ENCODE data around the gene PHLDB1. TPM values are rescaled to one million over a fixed set of nuclear protein-coding genes. Genes with fewer than 3 reads are reported as not detected.
A peak's percentile ranks its signal among the peaks of the same experiment; 100 is the strongest.

PHLDB1 gene
- total and polyA plus RNA-seq, 3 donors from 2014 or later: 51.1 to 102 (median 95.9) TPM

DNA sequence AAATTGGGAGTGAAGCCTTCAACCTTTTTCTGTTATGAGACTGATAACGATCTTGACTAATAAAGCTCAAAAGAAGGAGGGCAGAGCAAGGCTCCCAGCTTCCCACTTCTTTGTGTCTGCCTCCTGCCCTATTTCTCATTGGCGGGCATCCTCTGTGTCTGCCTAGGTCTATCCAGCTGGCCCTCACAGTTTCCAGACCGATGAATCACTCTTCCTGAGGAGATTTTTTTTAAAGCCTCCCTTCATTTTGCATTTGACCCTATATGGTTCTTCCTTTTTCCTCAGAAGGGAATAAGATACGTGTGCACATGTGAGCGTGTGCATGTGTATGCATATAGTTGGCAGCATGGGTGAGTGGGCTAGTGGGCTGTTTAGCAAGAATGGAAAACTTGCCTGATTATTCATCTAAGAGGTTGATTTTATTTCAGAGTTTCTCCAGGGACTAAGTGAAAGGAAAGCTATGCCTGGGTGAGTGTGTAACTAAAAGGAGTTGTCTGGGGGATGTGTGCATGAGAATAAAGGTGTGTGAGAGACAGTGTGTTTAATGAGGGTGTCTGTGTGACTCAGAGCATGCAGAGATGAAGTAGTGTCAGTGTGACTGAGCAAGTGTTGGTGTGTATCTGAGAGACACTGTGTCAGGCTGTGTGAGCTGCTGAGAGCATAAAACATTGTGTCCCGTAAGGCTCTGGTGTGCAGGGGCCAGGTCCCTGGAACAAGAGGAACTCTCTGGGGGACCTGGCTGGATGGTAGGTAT is 12.2 kb downstream of the PHLDB1 start:
- Histone ChIP-seq H3K27ac (peak overlapping the region; percentile 15 to 69), H3K4me1 (peaks cover 52% of the 10 kb centered on the region), H3K27me3 (no peaks in the 10 kb centered on the region), H3K9me3 (no peaks in the 10 kb centered on the region), H3K4me3 (no peak overlapping the region), H3K36me3 (ENCODE audit: low read depth, missing control alignments) (no peaks in the 10 kb centered on the region)
- intact Hi-C loops (cut with DNase I; ENCODE audit: low total_unique reads): no loop called here
- WGBS, 2 donors: 50 to 51% methylated on average over 6 of the region's 6 CpGs
- DNase-seq: no peak
- TF ChIP-seq, protein P1, sequence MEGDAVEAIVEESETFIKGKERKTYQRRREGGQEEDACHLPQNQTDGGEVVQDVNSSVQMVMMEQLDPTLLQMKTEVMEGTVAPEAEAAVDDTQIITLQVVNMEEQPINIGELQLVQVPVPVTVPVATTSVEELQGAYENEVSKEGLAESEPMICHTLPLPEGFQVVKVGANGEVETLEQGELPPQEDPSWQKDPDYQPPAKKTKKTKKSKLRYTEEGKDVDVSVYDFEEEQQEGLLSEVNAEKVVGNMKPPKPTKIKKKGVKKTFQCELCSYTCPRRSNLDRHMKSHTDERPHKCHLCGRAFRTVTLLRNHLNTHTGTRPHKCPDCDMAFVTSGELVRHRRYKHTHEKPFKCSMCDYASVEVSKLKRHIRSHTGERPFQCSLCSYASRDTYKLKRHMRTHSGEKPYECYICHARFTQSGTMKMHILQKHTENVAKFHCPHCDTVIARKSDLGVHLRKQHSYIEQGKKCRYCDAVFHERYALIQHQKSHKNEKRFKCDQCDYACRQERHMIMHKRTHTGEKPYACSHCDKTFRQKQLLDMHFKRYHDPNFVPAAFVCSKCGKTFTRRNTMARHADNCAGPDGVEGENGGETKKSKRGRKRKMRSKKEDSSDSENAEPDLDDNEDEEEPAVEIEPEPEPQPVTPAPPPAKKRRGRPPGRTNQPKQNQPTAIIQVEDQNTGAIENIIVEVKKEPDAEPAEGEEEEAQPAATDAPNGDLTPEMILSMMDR (IDR thresholded peaks at IDR 0.05): no peak
- no peak for TF ChIP-seq POLR2A (IDR thresholded peaks at IDR 0.05)

- intact Hi-C loops (cut with DNase I; ENCODE audit: low total_unique reads): no loop called here
- WGBS, 2 donors: 46 to 63% methylated on average over 7 of the region's 7 CpGs
- DNase-seq: no peak
- peak overlapping the region; percentile 31 to 64 for H3K4me3 ChIP-seq
- H3K4me1 ChIP-seq: peaks cover 52% of the 10 kb centered on the region
- H3K9me3 ChIP-seq: no peaks in the 10 kb centered on the region
- peak overlapping the region; percentile 23 to 75 for H3K27ac ChIP-seq
- no peaks in the 10 kb centered on the region for H3K27me3 ChIP-seq
- TF ChIP-seq, protein P1 (IDR thresholded peaks at IDR 0.05): no peak
- no peak for TF ChIP-seq POLR2A (IDR thresholded peaks at IDR 0.05)
- H3K36me3 ChIP-seq (ENCODE audit: low read depth, missing control alignments): no peaks in the 10 kb centered on the region
These were observed 13.2 kb downstream of the PHLDB1 start for GRCh38 chr11:118620529-118621070.

DNA sequence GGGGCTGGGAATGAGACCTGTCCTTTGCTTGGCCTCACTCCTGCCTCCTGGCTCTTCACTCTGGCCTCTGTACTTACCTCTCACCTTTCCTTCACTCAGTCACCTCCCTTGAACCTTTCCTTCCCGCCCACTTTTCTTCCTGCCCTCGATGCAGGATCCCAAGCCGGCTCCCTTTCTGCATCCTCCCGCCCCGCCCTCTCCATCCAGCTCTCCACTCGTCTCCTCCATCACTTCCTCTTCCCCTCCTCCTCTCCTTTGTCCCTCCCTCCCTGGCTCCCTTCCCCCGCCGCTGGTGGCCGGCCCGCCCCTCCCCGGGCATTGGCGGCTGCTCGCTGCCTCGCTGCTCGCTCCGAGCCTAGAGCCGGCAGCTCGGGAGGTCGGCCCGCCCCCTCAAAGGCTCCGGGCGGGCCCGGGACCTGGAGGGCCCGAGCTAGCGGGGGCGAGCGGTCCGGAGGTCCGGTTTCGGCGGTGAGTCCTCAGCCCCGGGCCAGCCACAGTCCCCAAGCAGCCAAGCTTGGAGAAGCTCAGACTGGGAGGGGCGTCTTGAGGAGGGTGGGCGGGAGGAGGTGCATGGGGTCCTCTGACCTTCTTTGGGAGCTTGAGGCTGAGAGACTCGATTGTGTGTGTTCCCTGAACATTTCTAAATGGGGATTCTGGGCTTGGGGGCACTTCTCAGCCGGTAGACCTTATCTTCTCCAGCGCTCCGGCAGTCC is 13.8 kb downstream of the PHLDB1 start:
- intact Hi-C loops (cut with DNase I; ENCODE audit: low total_unique reads): no loop called here
- WGBS, 2 donors: 2 to 6% methylated on average over 17 to 38 of the region's 38 CpGs

GRCh38 chr11:118621784-118622375 is 14.5 kb downstream of the PHLDB1 start:
- no peak for DNase-seq
- intact Hi-C loops (cut with DNase I; ENCODE audit: low total_unique reads): no loop called here
- 37 to 56% methylated on average over 3 to 4 of the region's 4 CpGs for WGBS, 2 donors
- Histone ChIP-seq H3K27me3 (no peaks in the 10 kb centered on the region), H3K4me1 (peaks cover 52% of the 10 kb centered on the region), H3K9me3 (no peaks in the 10 kb centered on the region), H3K27ac (peak overlapping the region; percentile 23 to 75), H3K36me3 (ENCODE audit: low read depth, missing control alignments) (no peaks in the 10 kb centered on the region), H3K4me3 (peak overlapping the region; percentile 31 to 64)
- TF ChIP-seq, protein P1 (IDR thresholded peaks at IDR 0.05): no peak
- no peak for TF ChIP-seq POLR2A (IDR thresholded peaks at IDR 0.05)

More for the DNA sequence above, 13.8 kb downstream of the PHLDB1 start:
- peaks cover 52% of the 10 kb centered on the region for H3K4me1 ChIP-seq
- no peaks in the 10 kb centered on the region for H3K36me3 ChIP-seq (ENCODE audit: low read depth, missing control alignments)
- H3K27ac ChIP-seq: peak overlapping the region; percentile 23 to 75
- no peaks in the 10 kb centered on the region for H3K9me3 ChIP-seq
- peak; percentile 91 for DNase-seq
- no peaks in the 10 kb centered on the region for H3K27me3 ChIP-seq
- TF ChIP-seq POLR2A (IDR thresholded peaks at IDR 0.05): no peak
- TF ChIP-seq, protein P1 (IDR thresholded peaks at IDR 0.05): no peak
- peak overlapping the region; percentile 31 to 64 for H3K4me3 ChIP-seq
